ENCODE measurements around the gene USP20.

Gene USP20

DNA sequence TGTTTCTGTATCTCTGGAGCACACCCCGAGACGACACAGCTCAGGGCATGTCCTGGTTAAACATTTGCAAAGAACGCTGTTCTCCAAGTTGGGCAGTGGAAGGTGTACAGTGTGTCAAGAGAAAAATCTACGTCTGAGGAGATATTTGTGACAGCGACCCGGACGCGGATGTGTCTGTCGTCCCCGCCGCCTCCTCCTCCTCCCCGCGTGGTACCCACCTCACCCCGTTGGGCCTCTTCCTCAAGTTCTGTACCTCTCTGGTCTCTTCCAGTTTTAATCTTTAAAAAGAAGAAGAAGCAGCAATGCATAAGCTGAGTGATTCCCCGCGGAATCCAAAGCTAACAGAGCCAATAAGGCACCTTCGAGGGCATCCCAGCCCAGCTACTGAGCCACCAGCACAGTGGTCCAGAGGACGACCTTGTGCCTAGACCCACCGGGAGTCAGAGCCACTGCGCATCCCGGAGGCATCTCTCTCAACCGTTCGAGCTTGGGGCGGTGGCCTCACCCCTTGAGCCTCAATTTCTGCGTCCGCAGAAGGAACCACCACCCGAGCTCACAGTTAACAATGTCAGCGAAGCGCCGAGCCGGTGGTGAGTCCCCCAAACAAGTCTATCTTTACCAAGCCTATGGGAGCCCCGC, 650 bp upstream of the USP20 start:
- TF ChIP-seq POLR2A (IDR thresholded peaks at IDR 0.05; ENCODE audit: low read depth, low read length), result no peak
- FAIRE-seq (no peak), DNase-seq (ENCODE audit: insufficient read length, low spot score) (peak; percentile 14)

DNA sequence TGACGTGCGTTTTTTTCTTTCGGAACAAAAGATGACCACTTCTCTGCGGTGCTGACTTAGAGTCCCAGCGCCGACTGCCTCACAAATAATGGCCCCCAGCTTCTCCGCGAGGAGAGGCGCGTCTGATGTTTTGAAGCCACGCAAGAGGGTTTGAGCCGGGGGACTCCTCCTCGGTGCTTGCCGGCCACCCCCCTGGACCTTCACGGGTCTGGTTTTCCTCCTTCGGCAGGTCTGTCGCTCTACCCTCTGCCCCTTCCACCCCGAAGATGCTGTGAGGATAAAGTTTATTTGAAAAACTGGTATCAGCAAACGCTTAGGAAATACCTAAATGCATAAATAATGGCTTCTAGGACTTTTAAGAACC, 584 bp downstream of the USP20 start:
- TF ChIP-seq POLR2A (IDR thresholded peaks at IDR 0.05; ENCODE audit: low read depth, low read length), result no peak
- no peak for DNase-seq (ENCODE audit: insufficient read length, low spot score)
- FAIRE-seq, result no peak

DNA sequence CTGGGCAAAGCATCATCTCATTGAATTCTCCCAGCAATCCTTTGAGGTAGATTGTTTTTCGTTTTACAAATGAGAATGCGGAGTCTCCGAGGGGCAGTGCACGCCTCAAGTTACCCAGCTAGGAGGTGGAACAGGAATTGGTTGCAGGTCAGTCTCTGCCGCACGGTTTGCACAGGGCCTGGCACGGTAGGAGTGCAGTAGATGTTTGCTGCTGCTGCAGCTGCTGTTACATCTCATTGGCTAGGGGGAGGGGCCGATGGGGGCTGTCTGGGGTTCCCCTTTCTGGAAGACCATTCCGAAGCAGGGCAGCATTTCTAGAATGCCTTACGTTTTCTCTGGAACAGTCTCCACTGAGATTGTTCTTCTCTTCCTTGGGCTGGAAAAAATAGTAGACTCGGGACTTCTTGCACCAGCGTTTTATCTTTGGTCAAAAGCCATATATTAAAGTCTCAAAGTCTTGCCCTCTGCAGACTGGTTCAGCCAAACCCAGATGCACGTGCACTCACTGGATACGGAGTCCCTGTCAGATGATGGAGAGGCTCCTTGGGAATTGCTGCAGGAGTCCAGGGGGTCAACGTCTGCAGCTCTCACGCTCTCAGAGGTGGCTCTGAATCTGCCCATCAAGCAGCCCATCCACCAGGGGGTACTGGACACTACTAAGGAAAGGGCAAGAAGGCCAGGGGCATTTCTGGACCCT, 1.2 kb downstream of the USP20 start:
- FAIRE-seq (no peak), DNase-seq (ENCODE audit: insufficient read length, low spot score) (no peak)
- no peak for TF ChIP-seq POLR2A (IDR thresholded peaks at IDR 0.05; ENCODE audit: low read depth, low read length)

DNA sequence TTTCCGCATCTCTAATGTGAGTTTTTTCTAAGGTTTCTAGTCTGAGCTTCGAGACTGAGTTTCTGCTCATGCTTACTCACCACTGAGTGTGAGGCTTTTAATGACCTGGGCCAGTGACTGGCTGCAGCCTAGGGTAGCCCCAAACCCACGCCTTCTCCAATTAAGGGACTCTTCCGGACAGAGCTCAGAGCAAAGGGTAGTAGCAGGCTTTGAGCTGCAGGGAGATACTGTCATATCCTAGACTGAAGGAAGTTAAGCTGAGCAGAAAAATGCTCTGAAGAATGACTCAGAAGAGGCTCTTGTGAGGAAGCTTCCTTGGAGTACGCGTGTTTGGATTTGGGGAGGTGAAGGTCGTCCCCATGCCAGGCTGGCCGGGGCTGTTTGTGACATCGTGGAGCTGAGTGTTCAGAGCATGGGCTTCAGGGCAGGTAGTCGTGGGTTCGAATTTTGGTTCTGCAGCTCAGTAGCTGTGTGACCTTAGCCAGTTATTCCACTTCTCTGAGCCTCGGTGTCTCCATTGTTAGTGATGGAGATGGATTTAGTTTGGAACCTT, 3.5 kb downstream of the USP20 start:
- DNase-seq (ENCODE audit: insufficient read length, low spot score), result peak; percentile 68
- TF ChIP-seq POLR2A (IDR thresholded peaks at IDR 0.05; ENCODE audit: low read depth, low read length), result no peak
- FAIRE-seq, result peak; percentile 89

DNA sequence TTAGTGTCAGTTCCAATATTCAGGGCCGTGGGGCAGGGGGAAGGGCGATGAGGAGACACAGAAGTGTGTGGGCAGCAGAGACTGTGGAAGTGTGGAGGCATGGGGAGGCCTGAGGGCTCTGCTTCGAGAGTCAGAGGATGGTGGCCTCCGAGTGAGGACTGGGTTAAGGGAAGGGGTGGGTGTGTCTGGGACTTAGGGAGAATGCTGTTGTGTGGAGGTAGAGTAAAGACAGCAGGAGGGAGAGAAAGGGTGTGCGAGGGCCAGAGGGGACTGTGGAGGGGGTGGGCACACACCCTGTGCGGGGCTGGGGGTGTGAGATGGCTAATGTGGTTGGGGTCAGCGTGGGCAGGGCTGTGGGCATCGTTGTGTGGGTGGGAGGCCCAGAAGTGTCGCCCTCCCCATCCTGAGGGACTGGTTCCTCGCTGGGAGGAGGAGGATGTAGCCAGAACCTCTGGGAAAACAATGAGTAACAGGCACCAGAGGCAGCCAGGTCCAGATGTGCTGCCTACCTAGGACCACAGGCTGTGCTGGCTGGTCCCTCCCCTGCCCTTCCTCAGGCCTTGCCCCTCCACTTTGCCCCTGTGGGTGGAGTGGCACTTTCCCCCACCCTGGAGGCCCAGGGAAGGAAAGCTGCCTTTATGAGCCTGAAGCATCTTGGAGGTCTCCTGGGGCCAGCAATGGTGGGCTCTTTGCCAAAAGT, 4.2 kb downstream of the USP20 start:
- DNase-seq (ENCODE audit: insufficient read length, low spot score) (no peak), FAIRE-seq (no peak)
- no peak for TF ChIP-seq POLR2A (IDR thresholded peaks at IDR 0.05; ENCODE audit: low read depth, low read length)

DNA sequence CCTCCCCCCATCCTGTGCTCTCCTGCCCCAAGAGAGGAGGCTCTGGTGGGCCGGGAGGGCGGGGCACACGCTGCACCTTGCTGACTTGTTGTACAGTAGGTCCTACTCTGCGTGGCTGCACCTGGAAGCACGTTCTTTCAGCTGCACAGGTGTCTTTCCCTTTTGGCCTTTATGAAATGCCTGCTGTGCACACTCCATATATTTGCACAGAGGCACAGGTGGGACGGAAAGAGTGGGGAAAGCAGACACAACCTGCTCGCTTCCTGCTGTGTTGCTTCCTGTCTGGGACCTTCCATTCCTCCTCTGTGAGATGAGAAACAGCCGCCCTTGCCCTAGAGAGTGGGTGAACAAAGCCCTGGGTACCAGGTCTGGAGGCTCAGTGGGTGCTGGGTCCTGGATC, 4.8 kb downstream of the USP20 start:
- no peak for TF ChIP-seq POLR2A (IDR thresholded peaks at IDR 0.05; ENCODE audit: low read depth, low read length)
- no peak for DNase-seq (ENCODE audit: insufficient read length, low spot score)
- no peak for FAIRE-seq

DNA sequence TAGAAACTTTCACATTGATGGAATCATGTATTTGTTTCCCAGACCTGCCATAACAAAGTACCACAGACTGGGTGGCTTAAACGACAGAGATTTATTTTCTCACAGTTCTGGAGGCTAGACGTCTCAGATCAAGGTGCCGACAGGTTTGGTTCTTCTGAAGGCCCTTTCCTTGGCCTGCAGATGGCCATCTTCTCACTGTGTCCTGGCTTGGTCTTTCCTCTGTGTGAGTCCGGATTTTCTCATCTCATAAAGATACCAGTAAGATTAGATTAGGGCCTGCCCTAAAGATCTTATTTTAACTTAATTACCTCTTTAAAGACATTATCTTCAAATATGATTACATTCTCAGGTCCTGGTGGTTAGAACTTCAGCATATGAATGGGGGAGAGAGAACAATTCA, 5.8 kb downstream of the USP20 start:
- no peak for TF ChIP-seq POLR2A (IDR thresholded peaks at IDR 0.05; ENCODE audit: low read depth, low read length)
- FAIRE-seq, result no peak
- no peak for DNase-seq (ENCODE audit: insufficient read length, low spot score)

DNA sequence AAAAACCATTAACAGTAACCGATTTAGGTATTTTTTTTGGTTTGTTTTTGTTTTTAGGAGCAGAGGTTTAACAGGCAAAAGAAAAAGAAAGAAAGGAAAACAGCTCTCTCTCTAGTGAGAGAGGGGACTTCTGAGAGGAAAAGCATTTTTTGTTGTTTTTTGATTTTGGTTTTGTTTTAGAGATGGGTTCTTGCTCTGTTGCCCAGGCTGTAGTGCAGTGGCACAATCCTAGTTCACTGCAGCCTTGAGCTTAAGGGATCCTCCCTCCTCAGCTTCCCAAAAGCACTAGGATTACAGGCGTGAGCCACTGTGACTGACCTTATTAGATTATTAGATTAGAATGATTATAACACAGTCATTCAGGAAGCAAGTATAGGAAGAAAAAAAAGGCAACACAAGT, 10.1 kb downstream of the USP20 start:
- no peak for DNase-seq (ENCODE audit: insufficient read length, low spot score)
- no peak for FAIRE-seq
- TF ChIP-seq POLR2A (IDR thresholded peaks at IDR 0.05; ENCODE audit: low read depth, low read length), result no peak

DNA sequence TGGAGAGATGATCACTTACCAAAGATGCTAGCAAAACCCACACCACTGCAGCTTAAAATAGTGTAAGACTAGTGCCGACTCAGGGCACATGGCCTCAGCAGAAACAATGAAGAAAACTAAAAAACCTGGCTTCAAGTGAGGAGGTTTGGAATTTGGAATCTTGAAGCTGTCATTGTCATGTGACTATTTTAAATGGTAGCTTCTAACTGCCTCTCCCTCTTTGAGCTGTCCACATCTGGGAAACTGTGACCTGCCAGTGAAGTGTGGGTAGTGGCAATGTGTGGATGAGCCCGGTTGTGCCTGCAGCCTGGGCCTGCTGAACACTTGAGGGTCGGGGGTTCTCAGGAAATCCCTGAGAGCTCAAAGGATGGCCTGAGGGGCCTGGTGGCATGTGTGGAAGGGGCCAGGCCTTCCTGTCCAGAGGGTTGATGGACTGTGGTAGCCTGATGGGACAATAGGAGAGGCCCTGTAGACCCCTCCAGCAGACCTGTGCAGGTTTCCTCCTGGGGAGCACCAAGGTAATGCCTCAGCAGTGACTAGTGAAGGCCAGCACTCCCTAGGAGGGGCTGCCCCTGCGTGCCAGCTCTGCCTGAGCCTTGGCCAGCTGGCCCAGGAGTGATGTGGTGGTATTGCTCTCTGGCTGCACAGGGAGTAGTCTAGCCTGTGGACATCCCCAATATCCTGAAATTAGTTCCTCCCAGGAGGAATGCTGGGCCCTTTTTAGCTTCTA, 13.6 kb downstream of the USP20 start:
- no peak for TF ChIP-seq POLR2A (IDR thresholded peaks at IDR 0.05; ENCODE audit: low read depth, low read length)
- FAIRE-seq (no peak), DNase-seq (ENCODE audit: insufficient read length, low spot score) (no peak)

DNA sequence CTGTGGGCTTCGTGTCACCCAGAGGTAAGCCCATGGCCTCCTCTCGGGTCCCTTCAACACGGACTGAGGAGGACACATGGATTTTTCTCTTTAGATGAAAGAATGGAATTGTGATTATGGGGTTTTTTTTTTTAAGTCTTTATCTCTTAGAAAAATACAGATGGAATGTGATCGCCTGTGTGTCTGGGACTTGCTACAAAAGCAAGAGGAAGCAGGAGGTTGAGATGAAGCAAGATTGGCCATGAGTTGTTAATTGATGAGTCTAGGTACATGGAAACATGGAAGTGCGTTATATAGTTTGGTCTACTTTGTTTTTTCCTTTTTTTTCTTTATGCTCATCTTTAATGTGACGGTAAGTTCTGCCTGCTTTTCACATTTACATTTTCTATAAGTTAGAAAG, 14.6 kb downstream of the USP20 start:
- FAIRE-seq, result no peak
- no peak for DNase-seq (ENCODE audit: insufficient read length, low spot score)
- TF ChIP-seq POLR2A (IDR thresholded peaks at IDR 0.05; ENCODE audit: low read depth, low read length), result no peak

DNA sequence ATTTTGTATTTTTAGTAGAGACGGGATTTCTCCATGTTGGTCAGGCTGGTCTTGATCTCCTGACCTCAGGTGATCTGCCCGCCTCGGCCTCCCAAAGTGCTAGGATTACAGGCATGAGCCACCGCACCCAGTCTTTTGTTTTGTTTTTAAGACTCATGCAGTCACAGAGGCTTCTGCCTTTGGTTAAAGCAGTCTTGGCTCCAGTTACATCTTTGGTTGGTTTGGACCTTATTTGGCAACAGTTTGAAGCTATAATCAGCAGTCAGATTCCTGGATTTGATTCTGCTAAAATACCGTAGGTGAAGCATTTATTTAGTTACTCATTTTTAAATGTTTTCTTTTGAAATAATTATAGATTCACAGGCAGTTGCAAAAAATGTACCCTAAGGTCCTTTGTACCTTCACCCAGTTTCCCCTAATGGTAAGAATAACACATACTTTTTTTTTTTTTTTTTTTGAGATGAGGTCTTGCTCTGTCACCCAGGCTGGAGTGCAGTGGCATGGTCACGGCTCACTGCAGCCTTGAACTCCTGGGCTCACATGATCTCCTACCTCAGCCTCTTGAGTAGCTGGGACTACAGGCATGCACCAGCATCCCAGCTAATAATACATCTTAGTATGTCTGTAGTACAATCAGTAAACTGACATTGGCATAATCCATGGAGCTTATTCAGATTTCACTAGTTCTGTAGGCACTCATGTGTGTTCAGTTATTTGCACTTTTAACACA, 15.7 kb downstream of the USP20 start:
- FAIRE-seq (no peak), DNase-seq (ENCODE audit: insufficient read length, low spot score) (no peak)
- no peak for TF ChIP-seq POLR2A (IDR thresholded peaks at IDR 0.05; ENCODE audit: low read depth, low read length)

DNA sequence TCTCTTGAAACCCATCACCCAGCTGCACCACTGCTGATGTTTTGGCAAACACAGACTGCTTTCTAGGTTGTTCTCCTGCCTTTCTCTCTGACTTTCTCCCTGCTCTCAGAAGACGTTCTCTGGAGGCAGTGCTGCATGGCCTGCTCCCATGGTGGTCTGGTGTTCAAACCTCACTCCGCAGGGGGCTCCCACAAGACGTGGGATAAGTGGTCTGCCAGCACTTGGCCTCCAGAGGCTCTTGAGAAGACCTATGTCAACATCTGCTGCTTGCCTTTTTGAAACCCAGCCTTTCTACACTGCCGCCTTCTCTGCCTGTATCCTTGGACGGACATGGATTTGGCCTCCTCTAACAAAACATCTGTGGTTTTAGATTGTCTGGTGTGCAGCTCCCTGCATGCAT, 16.6 kb downstream of the USP20 start:
- no peak for FAIRE-seq
- DNase-seq (ENCODE audit: insufficient read length, low spot score), result no peak
- no peak for TF ChIP-seq POLR2A (IDR thresholded peaks at IDR 0.05; ENCODE audit: low read depth, low read length)

DNA sequence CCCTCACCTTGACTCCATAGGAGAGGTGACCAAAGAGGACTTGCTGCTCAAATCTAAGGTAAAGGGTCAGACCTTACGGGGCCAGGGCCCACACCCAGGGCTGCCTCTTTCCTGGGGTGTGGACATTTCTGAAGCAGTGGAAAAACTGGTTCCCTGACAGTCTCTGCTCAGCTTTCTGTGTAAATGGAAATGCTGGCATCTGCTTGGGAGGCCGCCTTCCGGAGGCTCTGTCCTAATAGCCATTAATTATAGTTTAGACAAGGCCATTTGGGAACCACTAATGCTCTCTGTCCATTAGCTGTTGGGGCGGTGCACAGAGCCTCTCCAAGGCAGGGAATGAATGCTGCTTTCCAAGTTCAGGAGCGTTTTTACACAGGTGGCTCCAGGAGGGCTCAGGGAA, 17.3 kb downstream of the USP20 start:
- no peak for DNase-seq (ENCODE audit: insufficient read length, low spot score)
- TF ChIP-seq POLR2A (IDR thresholded peaks at IDR 0.05; ENCODE audit: low read depth, low read length), result no peak
- FAIRE-seq, result no peak

All from H54 (cell line).